Fibroblast of skin of abdomen (primary cell): ENCODE results near the gene ZNF488.

Experiments used
- DNase-seq: peaks from one replicate; pipeline ENCODE4 v3.0.0-alpha.2; 2013

ZNF488 gene

GRCh38 chr10:47348661-47349470 is 35.2 kb downstream of the ZNF488 start:
- DNase-seq = no peak

- no peak for DNase-seq
Measured at GRCh38 chr10:47348138-47348651, 35.9 kb downstream of the ZNF488 start, which contains the start of gene RBP3. TSS of gene RBP3 (plus strand) at chr10:47348363. CDS start at chr10:47348485, 122 bp downstream.

GRCh38 chr10:47347303-47347675 is 36.8 kb downstream of the ZNF488 start:
- DNase-seq = no peak

GRCh38 chr10:47346581-47347302 is 37.4 kb downstream of the ZNF488 start:
- DNase-seq = no peak

- no peak for DNase-seq
Measured at GRCh38 chr10:47344996-47345870, 38.9 kb downstream of the ZNF488 start.

- peak; percentile 48 for DNase-seq
Measured at GRCh38 chr10:47340608-47341170, 43.4 kb downstream of the ZNF488 start.

GRCh38 chr10:47339759-47340607 is 44.1 kb downstream of the ZNF488 start:
- DNase-seq = no peak

GRCh38 chr10:47339186-47339735 is 44.8 kb downstream of the ZNF488 start:
- no peak for DNase-seq

- DNase-seq = no peak
Measured at GRCh38 chr10:47337310-47337709, 46.8 kb downstream of the ZNF488 start.

- DNase-seq = no peak
Measured at GRCh38 chr10:47336387-47337134, 47.5 kb downstream of the ZNF488 start.

- DNase-seq = no peak
Measured at GRCh38 chr10:47335906-47336305, 48.2 kb downstream of the ZNF488 start.

- DNase-seq = no peak
Measured at GRCh38 chr10:47334466-47335295, 49.4 kb downstream of the ZNF488 start.

GRCh38 chr10:47333532-47333931 is 50.6 kb downstream of the ZNF488 start:
- DNase-seq = no peak

GRCh38 chr10:47332946-47333345 is 51.1 kb downstream of the ZNF488 start:
- no peak for DNase-seq

- DNase-seq = no peak
Measured at GRCh38 chr10:47332371-47332770, 51.7 kb downstream of the ZNF488 start.

GRCh38 chr10:47331954-47332353 is 52.1 kb downstream of the ZNF488 start:
- DNase-seq = no peak

GRCh38 chr10:47331491-47331890 is 52.6 kb downstream of the ZNF488 start:
- no peak for DNase-seq

- DNase-seq = no peak
Measured at GRCh38 chr10:47330804-47331203, 53.3 kb downstream of the ZNF488 start.

GRCh38 chr10:47330366-47330765 is 53.7 kb downstream of the ZNF488 start:
- no peak for DNase-seq
